GM18909 (cell line): ENCODE results near the gene NOP16.

Source experiments
- ATAC-seq: cut with Tn5 transposase; IDR thresholded peaks from one replicate; pipeline ENCODE4 v1.9.1; 2021; ENCODE audit warnings: mild to moderate bottlenecking; ENCODE audit not compliant: unreplicated experiment, poor library complexity

NOP16 gene

GRCh38 chr5:176389135-176390123, 1.0 kb upstream of the NOP16 start:
- peak; percentile 36 for ATAC-seq

- ATAC-seq, result peak; percentile 1
Measured at GRCh38 chr5:176388003-176388443, 375 bp downstream of the NOP16 start.

GRCh38 chr5:176387384-176387925, 943 bp downstream of the NOP16 start:
- no peak for ATAC-seq

- no peak for ATAC-seq
Measured at GRCh38 chr5:176386491-176386890, 1.9 kb downstream of the NOP16 start.

GRCh38 chr5:176384991-176385390, 3.4 kb downstream of the NOP16 start:
- no peak for ATAC-seq

- no peak for ATAC-seq
Measured at GRCh38 chr5:176384366-176384930, 4.0 kb downstream of the NOP16 start.

- no peak for ATAC-seq
Measured at GRCh38 chr5:176383961-176384360, 4.4 kb downstream of the NOP16 start.

GRCh38 chr5:176383248-176383905, 5.0 kb downstream of the NOP16 start:
- ATAC-seq, result no peak

- no peak for ATAC-seq
Measured at GRCh38 chr5:176382721-176383120, 5.7 kb downstream of the NOP16 start.

GRCh38 chr5:176381979-176382378, 6.4 kb downstream of the NOP16 start:
- no peak for ATAC-seq

- ATAC-seq, result no peak
Measured at GRCh38 chr5:176381423-176381822, 7.0 kb downstream of the NOP16 start.

- no peak for ATAC-seq
Measured at GRCh38 chr5:176379881-176380280, 8.5 kb downstream of the NOP16 start.

- ATAC-seq, result no peak
Measured at GRCh38 chr5:176373100-176373818, 15.1 kb downstream of the NOP16 start.

- no peak for ATAC-seq
Measured at GRCh38 chr5:176371621-176372539, 16.5 kb downstream of the NOP16 start.

GRCh38 chr5:176369934-176370711, 18.3 kb downstream of the NOP16 start:
- no peak for ATAC-seq

- ATAC-seq, result no peak
Measured at GRCh38 chr5:176368726-176369125, 19.7 kb downstream of the NOP16 start.

GRCh38 chr5:176366232-176366894, 22.0 kb downstream of the NOP16 start:
- no peak for ATAC-seq
